GM12878 (cell line): ENCODE data around the gene MYO1E.

ENCODE experiments used
- EP300 ChIP-seq, 2 experiments: fragments of 150-350 bp in 1 of 2; IDR thresholded peaks; 2 replicates each; pipeline ENCODE4 v1.6.1; 2011 to 2012; ENCODE audit warnings: low read depth in 2 of 2, low read length in 2 of 2, borderline replicate concordance in 1 of 2, improper control_type of control experiment in 1 of 2, inconsistent platforms in 1 of 2; ENCODE audit not compliant: control insufficient read depth in 1 of 2
- GABPA ChIP-seq: IDR thresholded peaks from 2 replicates; pipeline ENCODE4 v1.6.1; 2014; ENCODE audit warnings: antibody characterized with exemption, low read depth, mild to moderate bottlenecking, inconsistent platforms
- POLR2A ChIP-seq: IDR thresholded peaks from 2 replicates; pipeline ENCODE4 v1.6.1; 2011; ENCODE audit warnings: low read depth, mild to moderate bottlenecking, low read length

- TF ChIP-seq EP300 (IDR thresholded peaks at IDR 0.05; ENCODE audit: borderline replicate concordance in 1 of 2, control insufficient read depth in 1 of 2, low read depth in 2 of 2, low read length in 2 of 2) (no peak), POLR2A (no peak), GABPA (no peak)
Observed at GRCh38 chr15:59295261-59296001, 77.2 kb downstream of the MYO1E start.
